DOHH2 (cell line): ENCODE measurements around the gene NPAS2.

ENCODE experiments used
- H3F3A ChIP-seq: fragments of 200-600 bp; sonication (generic), shearing (Covaris generic); 2 replicates; pipeline ENCODE4 v1.6.0; 2016; ENCODE audit warnings: antibody characterized with exemption, mild to moderate bottlenecking; ENCODE audit not compliant: control insufficient read depth, insufficient read depth
- H3K27ac ChIP-seq: fragments of 200-600 bp; sonication (generic); 2 replicates; pipeline ENCODE4 v1.5.1; 2014; ENCODE audit warnings: low read depth, mild to moderate bottlenecking, low read length, moderate library complexity
- H3K27me3 ChIP-seq: fragments of 200-600 bp; sonication (generic); 2 replicates; pipeline ENCODE4 v1.6.1; 2014; ENCODE audit warnings: mild to moderate bottlenecking, low read length, mixed read lengths; ENCODE audit not compliant: control insufficient read depth
- H3K36me3 ChIP-seq: fragments of 200-600 bp; sonication (generic); 2 replicates; pipeline ENCODE4 v1.6.1; 2014; ENCODE audit warnings: mild to moderate bottlenecking, low read length, moderate library complexity, mixed read lengths; ENCODE audit not compliant: control insufficient read depth
- H3K4me1 ChIP-seq: fragments of 200-600 bp; sonication (generic); 2 replicates; pipeline ENCODE4 v1.6.1; 2014; ENCODE audit warnings: mild to moderate bottlenecking, low read length, mixed read lengths; ENCODE audit not compliant: control insufficient read depth
- H3K4me2 ChIP-seq: fragments of 200-600 bp; sonication (generic); 2 replicates; pipeline ENCODE4 v1.6.0; 2014; ENCODE audit warnings: mild to moderate bottlenecking, low read length, moderate library complexity
- H3K4me3 ChIP-seq: fragments of 200-600 bp; sonication (generic); 2 replicates; pipeline ENCODE4 v1.5.1; 2014; ENCODE audit warnings: mild to moderate bottlenecking, low read length, mixed read lengths
- H3K79me2 ChIP-seq: fragments of 200-600 bp; sonication (generic); 2 replicates; pipeline ENCODE4 v1.6.1; 2014; ENCODE audit warnings: mild to moderate bottlenecking, low read length, mixed read lengths; ENCODE audit not compliant: control insufficient read depth
- H3K9me2 ChIP-seq: fragments of 200-600 bp; sonication (generic); replicated peaks from 2 replicates; pipeline ENCODE4 v1.6.1; 2014; ENCODE audit warnings: mild to moderate bottlenecking, low read length, mixed read lengths; ENCODE audit not compliant: control insufficient read depth
- H3K9me3 ChIP-seq: fragments of 200-600 bp; sonication (generic); 2 replicates; pipeline ENCODE4 v1.6.1; 2014; ENCODE audit warnings: antibody characterized with exemption, low read length, mixed read lengths; ENCODE audit not compliant: control insufficient read depth, insufficient read depth
- H4K20me1 ChIP-seq: fragments of 200-600 bp; sonication (generic); 2 replicates; pipeline ENCODE4 v1.6.0; 2014; ENCODE audit warnings: low read depth, mild to moderate bottlenecking, antibody characterized with exemption, low read length, moderate library complexity; ENCODE audit not compliant: control insufficient read depth, insufficient read depth
- EZH2phosphoT487 ChIP-seq: fragments of 200-600 bp; sonication (generic); IDR thresholded peaks from 2 replicates; pipeline ENCODE4 v1.6.1; 2017; ENCODE audit warnings: borderline replicate concordance, mild to moderate bottlenecking, antibody characterized with exemption, low read length, moderate library complexity, mixed read lengths
- TF ChIP-seq, protein P1 (sequence below): fragments of 200-600 bp; sonication (generic); IDR thresholded peaks from one replicate; pipeline ENCODE4 v1.5.1; 2014; ENCODE audit warnings: antibody characterized with exemption, mild to moderate bottlenecking, low read depth, low read length; ENCODE audit not compliant: poor library complexity, severe bottlenecking

Gene NPAS2

DNA sequence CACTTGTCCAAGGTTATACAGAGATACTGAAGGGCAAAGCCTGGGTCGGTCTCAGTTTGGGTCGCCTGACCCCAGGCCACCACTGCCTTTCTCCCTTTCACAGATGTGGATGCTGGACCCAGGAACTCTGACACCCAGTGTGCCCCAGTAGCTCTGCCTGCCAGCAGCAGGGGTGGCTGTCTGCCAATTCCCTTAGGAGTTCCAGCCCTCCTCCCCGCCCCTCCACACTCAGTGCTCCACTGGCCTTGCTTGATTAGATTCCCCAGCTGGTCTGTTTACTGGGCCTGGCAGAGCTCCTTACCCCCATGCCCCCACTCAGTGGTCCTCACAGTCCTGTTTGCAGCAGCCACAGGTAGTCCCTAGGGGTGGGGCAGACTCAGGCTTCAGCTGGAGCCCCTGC is 75.5 kb downstream of the NPAS2 start:
- Histone ChIP-seq H3K36me3 (no peaks in the 10 kb centered on the region), H3K79me2 (no peaks in the 10 kb centered on the region), H3K27me3 (no peaks in the 10 kb centered on the region), H3K4me3 (no peak overlapping the region), H3K9me2 (no peaks in the 10 kb centered on the region), H3K4me2 (no peak overlapping the region), H3K9me3 (no peaks in the 10 kb centered on the region), H3K27ac (no peak overlapping the region), H4K20me1 (no peaks in the 10 kb centered on the region), H3F3A (no peaks in the 10 kb centered on the region), H3K4me1 (no peaks in the 10 kb centered on the region)
- TF ChIP-seq, protein P1, sequence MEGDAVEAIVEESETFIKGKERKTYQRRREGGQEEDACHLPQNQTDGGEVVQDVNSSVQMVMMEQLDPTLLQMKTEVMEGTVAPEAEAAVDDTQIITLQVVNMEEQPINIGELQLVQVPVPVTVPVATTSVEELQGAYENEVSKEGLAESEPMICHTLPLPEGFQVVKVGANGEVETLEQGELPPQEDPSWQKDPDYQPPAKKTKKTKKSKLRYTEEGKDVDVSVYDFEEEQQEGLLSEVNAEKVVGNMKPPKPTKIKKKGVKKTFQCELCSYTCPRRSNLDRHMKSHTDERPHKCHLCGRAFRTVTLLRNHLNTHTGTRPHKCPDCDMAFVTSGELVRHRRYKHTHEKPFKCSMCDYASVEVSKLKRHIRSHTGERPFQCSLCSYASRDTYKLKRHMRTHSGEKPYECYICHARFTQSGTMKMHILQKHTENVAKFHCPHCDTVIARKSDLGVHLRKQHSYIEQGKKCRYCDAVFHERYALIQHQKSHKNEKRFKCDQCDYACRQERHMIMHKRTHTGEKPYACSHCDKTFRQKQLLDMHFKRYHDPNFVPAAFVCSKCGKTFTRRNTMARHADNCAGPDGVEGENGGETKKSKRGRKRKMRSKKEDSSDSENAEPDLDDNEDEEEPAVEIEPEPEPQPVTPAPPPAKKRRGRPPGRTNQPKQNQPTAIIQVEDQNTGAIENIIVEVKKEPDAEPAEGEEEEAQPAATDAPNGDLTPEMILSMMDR, result no peak
- TF ChIP-seq EZH2phosphoT487, result no peak

DNA sequence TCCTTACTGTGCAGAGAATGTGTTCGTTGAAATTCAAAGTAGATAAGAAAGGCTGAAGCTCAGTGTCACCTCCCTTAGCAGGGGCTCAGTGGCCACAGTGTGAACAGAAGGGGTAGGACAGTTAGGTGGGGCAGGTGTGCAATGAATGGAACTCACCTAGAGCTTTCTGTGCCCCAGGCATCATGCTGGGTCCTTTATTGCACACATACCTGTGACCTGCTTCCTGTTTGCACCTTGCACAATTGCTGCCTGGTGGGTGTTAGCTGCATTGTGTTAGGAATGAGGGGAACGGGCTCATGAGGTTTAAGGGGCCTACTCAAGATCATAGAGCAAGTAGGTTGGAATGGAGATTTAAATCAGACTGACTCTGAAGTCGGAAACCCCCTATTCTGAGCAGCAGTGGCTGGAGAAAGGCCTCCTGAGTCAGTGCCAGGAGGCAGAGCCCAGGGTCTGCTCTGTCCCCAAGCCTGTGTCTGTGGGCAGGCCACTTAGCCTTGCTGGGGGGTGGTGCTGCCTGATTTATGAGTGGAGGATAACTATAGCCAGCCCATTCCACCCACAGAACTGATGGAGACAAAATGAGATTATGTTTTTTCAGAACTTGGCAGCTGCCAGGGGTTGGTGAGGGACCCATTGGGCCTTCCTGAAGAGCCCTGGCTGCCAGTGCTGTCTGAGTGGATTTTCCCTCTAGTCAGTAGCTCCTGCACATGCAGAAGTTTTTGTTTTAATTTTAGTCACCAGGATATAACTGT is 76.2 kb downstream of the NPAS2 start:
- Histone ChIP-seq H3F3A (no peaks in the 10 kb centered on the region), H3K27me3 (no peaks in the 10 kb centered on the region), H3K79me2 (no peaks in the 10 kb centered on the region), H3K9me3 (no peaks in the 10 kb centered on the region), H3K4me1 (no peaks in the 10 kb centered on the region), H3K4me3 (no peak overlapping the region), H3K36me3 (no peaks in the 10 kb centered on the region), H4K20me1 (no peaks in the 10 kb centered on the region), H3K4me2 (no peak overlapping the region), H3K9me2 (no peaks in the 10 kb centered on the region), H3K27ac (no peak overlapping the region)
- no peak for TF ChIP-seq EZH2phosphoT487
- TF ChIP-seq, protein P1, result no peak

DNA sequence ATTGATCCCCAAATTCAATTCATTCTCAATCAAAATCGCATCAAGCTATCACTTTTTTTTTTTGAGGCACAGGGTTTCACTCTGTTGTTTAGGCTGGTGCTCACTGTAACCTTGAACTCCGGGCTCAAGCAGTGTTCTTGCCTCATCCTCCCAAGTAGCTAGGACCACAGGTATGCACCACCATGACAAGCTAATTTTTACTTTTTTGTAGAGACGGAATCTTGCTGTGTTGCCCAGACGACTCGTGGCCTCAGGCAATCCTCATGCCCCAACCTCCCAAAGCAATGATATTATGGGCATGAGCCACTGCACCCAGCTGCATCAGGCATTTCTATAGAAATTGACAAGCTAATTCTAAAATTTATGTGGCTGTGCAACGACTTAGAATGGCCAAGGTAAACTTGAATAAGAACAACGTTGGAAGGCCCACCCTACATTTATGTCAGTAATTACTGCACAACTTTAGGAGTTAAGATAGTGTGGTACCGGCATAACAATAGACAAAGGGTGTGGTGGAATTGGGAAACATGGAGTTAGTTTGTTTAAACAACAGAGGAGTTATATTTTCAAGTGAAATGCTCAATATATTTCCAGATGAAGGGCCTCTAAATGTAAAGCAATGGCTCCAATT is 78.2 kb downstream of the NPAS2 start:
- Histone ChIP-seq H3K9me3 (no peaks in the 10 kb centered on the region), H3K27ac (no peak overlapping the region), H3K79me2 (no peaks in the 10 kb centered on the region), H3F3A (no peaks in the 10 kb centered on the region), H3K27me3 (no peaks in the 10 kb centered on the region), H3K36me3 (no peaks in the 10 kb centered on the region), H3K4me2 (no peak overlapping the region), H4K20me1 (no peaks in the 10 kb centered on the region), H3K4me1 (no peaks in the 10 kb centered on the region), H3K4me3 (no peak overlapping the region), H3K9me2 (no peaks in the 10 kb centered on the region)
- no peak for TF ChIP-seq EZH2phosphoT487
- TF ChIP-seq, protein P1, result no peak
